TTC549 (cell line): ENCODE results near the gene NFIB.

ENCODE experiments used
- FAIRE-seq: peaks from 2 replicates; lab custom pipeline; 2012; peaks lifted over from hg19 to GRCh38; lab: Jason Lieb, UNC

The NFIB gene

DNA sequence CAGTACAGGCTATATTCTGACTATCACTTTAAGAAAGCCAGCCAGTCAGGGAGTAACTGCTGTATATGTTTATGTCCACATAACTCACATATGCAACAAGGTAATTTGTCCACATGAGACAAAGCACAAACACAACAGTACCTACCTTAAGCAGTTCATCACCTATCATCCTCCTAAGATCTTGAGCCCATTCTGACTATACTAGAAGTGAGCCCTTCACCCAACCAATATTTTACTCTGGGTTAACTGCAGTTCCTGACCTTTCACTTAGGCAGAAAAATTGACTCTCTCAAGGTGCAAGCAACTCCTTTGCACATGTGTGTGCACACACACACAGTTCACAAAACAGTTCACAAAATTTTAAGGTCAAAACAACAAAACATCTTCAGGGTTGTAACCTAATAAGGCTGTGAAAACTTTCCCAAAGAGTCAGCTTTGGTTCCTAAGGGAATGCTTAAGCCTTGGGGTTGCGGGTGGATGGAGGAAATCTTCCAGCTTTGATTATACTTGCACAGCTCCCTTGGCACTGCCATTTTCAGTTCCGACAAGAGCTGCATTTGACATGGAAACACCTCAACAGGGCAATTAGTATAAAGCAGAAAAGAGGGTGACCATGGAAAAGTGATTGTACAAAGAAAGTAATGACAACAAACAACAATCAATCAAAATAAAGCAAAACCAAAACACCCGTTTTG, 215.3 kb downstream of the NFIB start:
- FAIRE-seq: no peak

DNA sequence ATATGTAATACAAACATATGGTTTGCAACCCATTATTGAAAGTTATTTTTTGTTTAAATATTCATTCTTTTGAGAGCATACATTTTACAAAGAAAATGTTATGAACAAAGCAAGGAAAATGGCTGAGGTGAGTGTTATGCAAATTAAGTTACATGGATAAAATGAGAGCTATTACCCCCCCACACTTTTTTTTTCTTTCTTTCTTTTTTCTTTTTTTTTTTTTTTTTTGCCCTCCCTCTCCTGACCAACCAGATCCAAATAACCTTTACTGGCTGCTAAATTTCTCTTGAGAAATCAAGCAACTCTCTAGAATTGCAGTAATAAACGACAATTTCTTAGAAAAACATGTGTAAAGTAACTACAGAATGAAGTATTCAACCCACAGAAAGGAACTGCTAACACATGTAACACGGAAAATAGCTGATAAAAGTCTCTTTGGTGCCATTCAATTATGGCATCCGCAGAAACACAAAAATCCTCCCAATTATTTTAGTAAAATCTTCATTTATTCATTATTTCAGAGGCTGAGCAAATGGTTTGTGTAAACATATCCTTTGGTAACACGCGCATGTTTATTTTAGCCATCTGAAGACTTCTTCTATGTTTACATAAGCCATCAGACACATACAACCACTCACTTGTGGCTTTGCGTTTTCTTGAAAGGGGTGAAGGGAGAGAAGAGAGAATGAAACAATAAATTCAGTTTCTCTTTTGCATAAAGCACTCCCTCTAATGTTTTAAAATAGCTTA, 216.1 kb downstream of the NFIB start:
- no peak for FAIRE-seq

DNA sequence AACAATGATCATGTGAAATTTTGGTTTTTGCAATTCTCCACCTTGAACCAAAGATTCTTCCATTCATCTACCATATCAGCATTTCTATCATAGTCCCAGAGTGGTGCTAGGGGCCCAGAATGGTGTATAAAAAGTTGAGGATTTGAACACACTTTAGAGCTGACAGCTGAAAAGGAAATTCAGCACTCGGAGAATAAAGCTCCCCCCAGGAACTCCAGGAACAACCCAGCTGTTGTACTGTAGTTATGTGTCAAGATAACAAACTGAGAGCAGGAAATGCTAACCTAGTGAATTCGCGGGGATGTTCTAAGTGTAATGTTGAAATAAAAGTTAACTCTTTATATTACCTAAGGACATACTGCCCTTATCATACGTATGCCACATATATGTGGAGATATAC, 216.7 kb downstream of the NFIB start:
- FAIRE-seq: peak; percentile 40

DNA sequence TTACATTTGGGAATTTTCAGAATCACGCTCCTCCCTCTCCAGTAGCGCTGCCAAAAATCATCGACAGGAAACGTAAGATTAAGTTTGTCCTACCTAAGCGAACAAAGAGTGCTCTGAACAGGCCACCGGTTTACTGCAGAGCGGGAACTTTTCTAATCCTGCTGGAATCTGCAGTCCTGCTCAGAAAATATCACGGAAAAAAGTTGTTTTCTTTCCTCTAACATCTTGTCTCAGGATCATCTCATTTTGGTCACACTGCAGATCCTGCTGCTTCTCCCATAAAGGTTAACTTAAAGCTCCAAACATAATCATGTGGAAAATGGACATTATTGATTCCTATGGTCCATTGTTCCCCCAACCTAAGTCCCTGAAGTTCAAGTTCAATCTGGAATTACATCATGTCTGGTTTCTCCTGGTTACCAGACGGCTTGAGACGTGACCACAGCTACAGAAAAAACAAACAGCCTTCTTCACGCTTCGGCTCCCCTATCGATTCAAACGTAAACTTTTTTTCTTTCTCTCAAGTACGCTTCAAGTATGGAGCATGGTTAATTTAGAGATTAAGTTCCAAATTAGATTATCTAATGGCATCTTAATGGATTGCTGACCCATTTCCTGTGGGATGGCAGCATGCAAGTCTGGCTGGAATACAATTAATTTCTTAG, 217.6 kb downstream of the NFIB start:
- peak; percentile 88 for FAIRE-seq

DNA sequence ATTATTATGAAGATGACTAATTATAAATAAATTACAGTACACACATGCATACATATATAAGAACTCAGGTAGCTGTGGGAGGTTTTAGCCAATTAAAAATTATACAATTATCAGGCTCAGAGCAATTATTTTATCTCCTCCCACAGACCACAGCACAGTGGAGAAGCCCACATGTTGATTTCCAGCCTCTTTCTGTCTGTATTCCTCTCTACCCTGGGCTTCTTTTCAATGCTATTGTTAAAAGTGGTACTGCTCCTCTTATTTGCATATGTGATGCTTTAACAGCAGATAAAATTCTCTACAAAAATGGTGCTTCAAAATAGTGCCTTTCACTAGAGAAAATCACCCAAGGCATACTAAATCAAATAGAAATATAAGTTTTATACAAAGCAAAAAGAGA, 218.7 kb downstream of the NFIB start:
- FAIRE-seq: no peak

DNA sequence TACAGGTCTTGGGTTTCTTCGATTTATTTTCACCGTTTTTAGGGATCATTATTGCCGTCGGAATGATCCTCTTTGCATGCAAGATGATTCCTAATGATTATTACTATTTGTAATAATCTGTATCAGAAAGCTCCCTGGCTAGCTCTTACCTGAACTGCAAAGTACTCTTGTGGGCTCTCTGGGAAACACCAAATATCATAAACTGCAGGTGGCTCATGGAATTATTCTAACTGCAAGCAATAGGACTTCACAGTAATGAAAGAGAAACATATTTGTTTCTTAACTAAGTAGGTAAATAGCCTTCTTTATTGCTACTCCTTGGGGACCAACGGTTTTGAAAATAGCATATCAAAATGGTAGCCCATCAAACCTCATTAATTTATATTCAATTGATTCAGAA, 219.4 kb downstream of the NFIB start:
- no peak for FAIRE-seq

DNA sequence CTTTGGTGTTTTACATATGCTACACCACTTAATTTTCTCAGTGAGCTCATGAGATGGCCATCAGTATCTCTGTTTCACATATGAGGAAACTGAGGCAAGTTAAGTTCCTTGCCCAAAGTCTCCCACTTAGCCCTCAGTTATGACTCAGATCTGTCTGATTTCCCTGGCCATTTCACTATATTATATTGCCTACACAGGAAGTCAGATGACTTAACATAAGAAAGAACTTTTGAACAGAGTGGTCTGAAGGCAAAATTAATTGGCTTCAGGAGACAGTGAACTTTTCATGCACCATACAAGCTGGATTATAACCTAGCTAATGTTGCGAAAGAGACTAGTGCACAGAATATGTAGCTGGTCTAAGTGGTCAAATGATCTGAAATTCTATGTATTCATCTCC, 221.6 kb downstream of the NFIB start:
- FAIRE-seq: no peak

DNA sequence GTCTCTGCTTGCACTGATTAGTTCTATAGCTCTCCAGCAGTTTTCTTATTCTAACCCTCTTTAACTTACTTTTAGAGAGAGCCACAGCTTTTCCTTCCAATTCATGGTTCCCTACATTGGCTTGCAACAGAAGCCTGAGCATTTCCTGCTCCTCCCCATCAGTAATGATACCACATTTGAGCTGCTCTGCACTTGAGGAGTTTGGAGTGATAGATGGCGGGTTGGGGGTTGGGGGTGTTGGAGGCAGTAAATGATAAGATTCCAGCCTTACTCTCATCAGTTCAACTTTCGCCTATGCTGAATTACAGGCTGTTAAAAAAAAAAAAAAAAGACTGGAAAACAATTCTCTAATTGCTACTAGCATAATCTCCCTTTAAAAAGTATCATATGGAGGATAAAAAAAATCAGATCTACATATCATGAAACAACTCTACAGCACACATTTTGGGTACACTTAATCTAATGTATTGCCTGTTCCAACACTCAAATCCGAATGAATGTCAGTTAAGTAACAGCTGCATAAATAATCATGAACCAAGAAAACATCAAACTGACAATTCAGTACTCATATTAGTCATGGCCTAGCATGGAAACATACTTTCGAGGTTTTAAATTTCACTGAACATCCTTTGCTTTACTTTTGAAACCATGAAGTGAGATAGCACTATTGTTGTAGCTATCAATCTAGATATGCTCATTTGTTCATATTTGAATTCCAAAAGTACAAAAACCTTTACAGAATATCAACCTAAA, 224.7 kb downstream of the NFIB start:
- no peak for FAIRE-seq

DNA sequence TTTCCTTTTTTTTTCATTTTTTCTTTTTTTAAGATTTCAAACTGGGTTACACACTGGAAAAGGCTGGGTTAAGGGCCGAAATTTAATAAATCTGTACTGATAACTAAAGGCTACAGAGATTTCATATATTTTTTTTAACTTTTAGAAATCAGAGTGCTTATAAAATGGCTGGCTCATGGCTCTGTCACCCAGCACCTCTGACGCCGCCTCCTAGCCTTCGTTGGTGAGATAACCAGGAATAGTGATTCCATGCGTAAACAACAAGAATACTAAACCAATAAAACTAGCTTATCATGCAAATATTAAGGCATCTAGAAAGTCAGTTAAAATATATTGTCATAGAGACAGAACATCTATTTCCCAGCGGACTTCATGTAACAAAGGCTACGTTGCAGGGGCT, 226.4 kb downstream of the NFIB start:
- FAIRE-seq: no peak

DNA sequence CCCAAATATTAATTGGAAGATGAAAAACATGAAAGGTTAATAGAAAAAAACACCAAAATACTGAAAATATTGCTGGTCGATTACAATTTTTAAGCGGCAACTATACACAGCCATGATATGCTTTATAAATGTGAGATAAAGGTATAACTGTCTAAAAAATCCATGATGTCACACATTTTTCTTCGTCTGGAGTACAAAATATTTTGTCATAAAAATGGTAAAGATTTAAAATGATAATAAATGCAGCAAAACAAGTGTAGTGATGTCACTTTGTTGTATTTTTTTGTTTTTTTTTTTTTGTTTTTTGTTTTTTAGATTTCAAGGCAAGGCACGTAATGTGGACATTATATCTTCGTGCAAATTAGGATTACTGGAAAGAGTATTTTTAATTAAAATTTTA, 227.4 kb downstream of the NFIB start:
- no peak for FAIRE-seq

DNA sequence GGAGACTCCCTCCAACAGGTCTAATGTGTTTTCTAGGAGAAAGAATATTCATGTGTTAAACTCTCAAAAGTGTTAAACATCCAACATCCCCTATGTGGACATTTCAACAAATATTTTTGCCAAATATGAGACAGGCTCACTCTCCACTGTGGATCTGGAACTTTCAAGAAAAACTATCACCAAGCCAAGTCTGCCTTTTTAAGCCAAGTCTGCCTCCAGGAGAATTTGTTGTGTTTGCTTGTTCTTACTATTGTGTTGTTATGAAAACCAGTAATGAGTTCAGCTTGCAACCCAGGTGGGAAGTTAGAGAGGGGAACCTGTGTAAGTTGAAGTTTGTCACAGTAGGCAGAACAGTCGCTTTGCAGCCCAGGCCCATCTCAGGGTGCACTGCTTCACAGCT, 228.1 kb downstream of the NFIB start:
- no peak for FAIRE-seq

DNA sequence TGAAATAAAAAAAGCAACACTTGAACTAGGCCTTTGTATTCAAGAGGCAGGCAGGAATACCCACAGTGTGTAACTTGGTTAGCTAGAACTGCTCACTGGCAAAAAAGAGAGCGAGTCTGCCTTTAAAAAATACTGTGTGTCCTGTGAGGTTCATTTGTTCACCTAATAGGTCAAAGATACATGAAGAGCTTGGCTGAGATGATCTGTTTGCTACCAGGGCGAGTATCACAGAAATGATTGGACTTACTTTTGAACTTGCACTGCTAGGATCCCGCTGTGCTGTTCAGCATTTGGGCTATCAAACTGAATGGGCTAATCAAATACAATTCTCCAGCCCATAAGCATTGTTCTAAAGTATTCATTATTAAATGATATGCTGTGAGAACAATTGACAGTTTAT, 229.1 kb downstream of the NFIB start:
- FAIRE-seq: no peak

DNA sequence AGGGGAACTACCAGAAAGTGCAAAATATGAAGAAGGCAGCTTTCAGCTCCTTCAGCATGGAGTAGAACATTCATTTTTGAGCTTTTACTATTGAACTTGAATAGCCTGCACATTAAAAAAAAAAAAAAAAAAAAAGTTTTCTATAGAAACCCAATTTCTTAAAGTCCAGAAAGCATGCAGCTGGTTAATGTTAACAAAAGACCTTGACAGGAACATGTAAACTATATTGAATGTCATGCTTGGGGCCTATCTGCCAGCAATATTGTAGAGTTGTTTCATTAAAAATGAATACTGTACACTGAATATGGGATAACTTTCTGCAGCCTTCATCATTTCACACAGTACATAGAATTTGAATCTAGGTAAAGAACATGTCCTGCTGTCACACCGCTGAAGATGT, 230.6 kb downstream of the NFIB start:
- no peak for FAIRE-seq

DNA sequence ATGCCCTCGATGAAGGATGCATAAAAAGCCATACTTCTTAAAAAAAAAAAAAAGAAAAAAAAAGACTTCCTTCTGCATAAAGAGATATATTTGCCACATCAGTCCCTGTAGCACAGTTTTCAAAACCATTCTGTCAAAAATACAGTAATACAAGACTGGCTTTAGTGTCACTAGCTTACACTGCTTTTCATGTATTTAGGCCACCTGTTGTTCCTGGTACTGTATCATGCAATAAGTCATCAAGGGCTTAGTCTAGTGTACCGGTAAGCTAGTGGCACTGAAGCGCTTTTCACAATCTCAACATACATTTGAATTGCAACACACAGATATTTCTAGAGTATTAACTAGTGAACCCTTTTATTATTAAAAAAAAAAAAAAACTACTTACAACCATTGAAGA, 231.2 kb downstream of the NFIB start:
- no peak for FAIRE-seq

DNA sequence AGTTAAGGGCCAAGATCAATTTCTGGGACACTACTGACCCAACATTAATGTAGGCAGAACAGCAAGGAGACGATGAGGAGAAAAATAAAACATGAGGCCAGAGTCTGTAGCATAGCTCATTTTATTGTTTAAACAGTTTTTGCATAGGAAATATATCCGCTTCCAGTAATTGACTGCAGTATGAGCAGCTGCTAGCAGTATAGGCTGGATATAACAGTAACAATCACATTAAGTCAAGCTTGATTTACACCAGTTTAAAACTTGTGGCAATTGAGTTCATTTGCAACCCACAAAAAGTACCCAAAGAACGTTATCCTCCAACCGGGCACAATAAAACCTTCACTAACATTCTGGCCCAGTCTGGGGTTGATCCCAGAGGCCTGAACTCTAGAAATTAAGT, 232.2 kb downstream of the NFIB start:
- no peak for FAIRE-seq

DNA sequence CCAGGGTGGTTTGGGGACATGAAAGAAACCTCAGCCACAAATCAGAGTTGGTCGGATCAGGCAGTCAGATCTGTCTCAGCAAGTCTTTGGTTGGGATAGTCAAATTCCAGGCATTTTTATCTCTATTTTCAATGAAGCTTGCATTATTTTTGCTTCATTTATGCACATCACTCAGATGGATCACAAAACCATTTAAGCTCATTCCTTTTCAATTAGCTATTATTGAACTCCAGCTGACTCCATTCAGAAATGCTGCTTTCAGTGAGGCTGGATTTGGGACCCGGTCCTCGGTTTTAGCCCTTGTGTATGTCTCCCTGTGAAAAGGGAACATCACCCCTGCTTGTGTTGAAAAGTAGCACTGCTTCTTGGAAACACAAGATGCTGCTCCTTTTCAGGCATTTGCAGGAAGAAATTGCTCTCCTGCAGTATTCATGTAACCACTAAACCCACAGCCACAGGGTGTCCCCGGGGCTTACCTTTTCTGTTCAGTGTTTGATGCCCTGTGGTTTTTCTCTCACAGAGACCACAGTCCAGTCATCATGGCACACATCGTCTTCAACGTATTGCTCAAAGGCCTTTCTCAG, 232.9 kb downstream of the NFIB start:
- no peak for FAIRE-seq

DNA sequence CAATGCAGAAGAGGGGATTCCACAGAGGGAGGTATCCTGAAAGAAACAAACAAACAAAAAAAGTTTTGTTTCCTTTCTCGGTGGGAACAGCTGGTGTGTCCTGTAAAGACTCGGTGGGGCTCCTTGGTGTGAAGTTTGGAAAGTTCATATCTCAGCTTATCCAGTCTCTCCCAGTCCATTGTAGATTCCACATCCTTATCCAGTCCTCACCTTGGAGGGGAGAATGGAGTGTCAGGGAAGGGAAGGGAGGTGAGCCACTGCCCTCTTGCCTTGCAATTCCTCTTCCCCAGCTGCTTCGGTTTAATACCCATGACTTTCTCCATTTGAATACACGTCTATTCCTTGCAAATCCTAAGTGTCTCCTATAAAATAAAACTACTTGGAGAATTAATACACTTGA, 234.5 kb downstream of the NFIB start:
- no peak for FAIRE-seq

DNA sequence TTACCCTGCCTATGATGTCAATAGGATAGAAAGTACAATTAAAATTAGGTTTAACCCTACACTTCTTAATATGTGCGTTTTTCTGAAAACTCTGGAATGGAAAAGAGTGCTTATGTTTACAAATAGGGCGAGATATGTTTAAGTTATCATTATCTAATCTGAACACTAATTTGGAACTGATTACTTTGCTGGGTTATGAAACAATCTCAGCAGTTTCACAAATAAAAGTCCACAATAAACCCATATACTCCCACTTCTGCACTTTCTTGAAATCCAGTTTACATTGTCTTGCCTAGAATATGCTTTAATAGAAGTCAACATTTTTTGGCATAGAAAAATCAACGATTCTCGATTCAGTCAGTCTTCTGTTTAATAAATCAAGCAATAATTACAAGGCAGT, 236.3 kb downstream of the NFIB start:
- no peak for FAIRE-seq

DNA sequence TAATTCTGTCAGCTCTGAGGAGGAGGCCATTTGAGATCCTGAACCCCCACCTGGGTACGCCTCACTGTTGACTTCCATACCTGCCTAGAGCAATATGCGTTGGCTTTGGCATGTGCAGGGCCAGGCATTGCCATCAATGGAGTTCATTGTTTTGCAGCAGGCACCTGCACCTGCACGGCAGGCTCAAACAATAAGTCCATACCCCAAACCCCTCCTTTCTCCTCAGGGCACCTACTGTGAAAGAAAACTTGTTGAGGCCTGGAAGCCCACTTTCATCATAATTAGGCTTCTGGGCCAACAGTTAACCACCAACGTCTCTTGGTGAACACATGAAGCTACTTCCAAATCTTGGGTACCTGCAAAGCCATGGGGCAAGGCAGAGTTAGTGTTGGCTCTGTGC, 238.7 kb downstream of the NFIB start:
- no peak for FAIRE-seq

DNA sequence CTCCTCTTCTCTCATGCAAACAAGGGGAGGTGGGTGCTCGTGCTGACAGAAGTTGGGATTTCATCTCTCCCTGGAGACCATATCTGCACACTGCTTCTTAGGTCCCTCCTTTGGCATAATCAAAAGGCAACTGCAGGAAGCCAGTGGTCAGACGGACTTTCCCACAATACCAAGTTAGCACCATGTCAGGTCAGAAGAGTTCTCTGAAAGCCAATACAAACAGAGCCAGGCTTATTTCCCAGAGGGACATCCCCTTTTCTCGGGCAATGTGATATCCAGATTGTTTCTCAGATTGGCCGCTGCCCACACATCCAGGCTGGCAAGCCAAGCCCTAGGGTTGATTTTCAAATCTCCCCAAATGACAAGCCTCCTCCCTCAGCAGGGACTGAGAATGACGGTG, 241.1 kb downstream of the NFIB start:
- no peak for FAIRE-seq

DNA sequence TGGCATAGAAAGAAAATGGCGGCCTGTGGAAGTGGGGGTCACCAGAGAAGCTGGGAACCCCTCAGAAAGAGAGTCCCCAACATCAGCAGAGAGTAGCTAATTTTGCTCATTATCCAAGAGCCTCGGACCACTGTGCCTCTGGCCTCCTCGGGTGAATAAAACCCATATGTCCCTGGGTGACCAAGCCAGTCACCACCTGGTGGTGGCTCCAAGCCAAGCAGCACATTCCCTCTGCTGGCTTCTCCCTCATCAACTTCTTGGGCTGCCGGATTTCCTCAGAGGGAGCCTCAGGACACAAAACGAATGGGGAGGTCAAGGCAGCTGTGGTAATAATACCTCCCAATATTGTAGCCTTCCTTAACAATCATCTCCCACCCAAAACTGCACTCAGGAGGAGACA, 242.5 kb downstream of the NFIB start:
- no peak for FAIRE-seq

DNA sequence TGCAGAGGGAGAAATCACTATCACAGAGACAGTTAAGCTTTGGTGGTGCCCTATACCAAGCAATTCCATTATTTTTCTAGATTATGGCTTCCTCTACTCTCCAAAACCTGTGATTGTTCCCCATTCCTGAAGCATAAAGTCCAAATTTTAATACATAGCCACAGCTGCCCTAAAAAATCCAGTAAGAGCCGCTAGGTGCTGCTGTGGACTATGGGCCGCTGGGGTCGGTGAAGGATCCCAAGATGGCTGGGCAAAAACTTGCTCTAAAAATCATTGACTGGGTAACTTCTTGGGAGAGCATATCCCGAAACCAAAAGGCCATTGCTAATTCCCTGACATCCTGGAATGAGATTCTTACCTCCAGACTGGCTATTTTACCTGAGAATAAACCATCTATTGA, 245.3 kb downstream of the NFIB start:
- no peak for FAIRE-seq

DNA sequence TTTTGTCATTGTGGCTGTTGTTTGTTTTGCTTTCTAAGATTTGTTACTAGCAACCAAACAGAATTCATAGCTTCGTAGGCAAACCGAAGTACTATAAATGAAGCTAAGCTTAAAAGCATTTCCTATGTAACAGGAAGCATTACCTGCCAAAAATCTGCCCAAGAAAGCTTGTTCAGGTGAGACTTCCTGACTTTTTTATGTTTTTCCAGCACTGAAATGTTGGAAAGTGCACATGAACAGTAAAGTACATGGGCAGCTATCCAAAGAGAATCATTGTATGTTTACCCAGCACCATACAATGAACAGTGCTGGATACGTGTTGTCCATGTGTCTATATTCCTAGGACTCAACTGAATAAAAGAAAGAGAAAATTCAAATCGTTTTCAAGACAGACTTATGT, 247.1 kb downstream of the NFIB start:
- no peak for FAIRE-seq
